ENCODE data around the gene CASP14. TPM values are rescaled to one million over a fixed set of nuclear protein-coding genes. Genes with fewer than 3 reads are reported as not detected.

Gene CASP14
- total and polyA plus RNA-seq, 2 of the 13 experiments (the other 11 are each of a cell fraction or from before 2014, with no cell fraction given) = not detected

DNA sequence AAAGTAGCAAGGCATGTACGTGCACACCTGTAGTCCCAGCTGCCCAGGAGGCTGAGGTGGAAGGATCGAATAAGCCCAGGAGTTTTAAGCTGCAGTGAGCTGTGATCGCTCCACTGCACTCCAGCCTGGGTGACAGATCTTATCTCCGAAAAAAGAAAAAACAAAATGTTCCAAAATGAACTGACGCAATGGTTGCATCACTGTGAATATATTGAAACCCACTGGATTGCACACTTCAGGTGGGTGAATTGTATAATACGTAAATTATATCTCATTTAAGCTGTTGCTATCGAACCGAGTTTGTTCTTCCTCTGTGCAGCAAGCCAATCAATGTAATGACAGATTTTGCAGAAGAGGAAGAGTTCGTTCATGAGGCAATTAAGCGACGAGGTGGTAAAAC lies 1.6 kb upstream of the CASP14 start:
- in situ Hi-C loops (cut with HindIII; ENCODE audit: extremely low pct_ligation_motif_present, low pct_unique_long_range_greater_than_20kb) = no loop called here
- H3K27me3 ChIP-seq (ENCODE audit: control insufficient read depth in 1 of 2, insufficient read depth in 2 of 2, low read length in 2 of 2) = 0 out of 5 replicates have a peak, but pooled peaks cover 0 to 3% of the 10 kb centered on the region in 2 experiments
- no peak for TF ChIP-seq NCOA2 (CRISPR knock-in tag; IDR thresholded peaks at IDR 0.05)
- no peak for TF ChIP-seq FOXK2 (IDR thresholded peaks at IDR 0.05)
- TF ChIP-seq, protein P1, sequence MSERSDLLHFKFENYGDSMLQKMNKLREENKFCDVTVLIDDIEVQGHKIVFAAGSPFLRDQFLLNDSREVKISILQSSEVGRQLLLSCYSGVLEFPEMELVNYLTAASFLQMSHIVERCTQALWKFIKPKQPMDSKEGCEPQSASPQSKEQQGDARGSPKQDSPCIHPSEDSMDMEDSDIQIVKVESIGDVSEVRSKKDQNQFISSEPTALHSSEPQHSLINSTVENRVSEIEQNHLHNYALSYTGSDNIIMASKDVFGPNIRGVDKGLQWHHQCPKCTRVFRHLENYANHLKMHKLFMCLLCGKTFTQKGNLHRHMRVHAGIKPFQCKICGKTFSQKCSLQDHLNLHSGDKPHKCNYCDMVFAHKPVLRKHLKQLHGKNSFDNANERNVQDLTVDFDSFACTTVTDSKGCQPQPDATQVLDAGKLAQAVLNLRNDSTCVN (CRISPR knock-in tag; IDR thresholded peaks at IDR 0.05; ENCODE audit: borderline replicate concordance) = no peak
- no peak for TF ChIP-seq SOX5 (CRISPR knock-in tag; IDR thresholded peaks at IDR 0.05; ENCODE audit: borderline replicate concordance)
- no peak for TF ChIP-seq ZNF460 (CRISPR knock-in tag; IDR thresholded peaks at IDR 0.05; ENCODE audit: borderline replicate concordance)
- no peak for TF ChIP-seq GATAD1 (CRISPR knock-in tag; IDR thresholded peaks at IDR 0.05)
- TF ChIP-seq ZNF605 (CRISPR knock-in tag; IDR thresholded peaks at IDR 0.05) = no peak
- TF ChIP-seq ZNF703 (CRISPR knock-in tag; IDR thresholded peaks at IDR 0.05; ENCODE audit: borderline replicate concordance) = no peak
- TF ChIP-seq ZNF292 (CRISPR knock-in tag; IDR thresholded peaks at IDR 0.05; ENCODE audit: borderline replicate concordance, low read depth) = no peak
- TF ChIP-seq, protein P2, sequence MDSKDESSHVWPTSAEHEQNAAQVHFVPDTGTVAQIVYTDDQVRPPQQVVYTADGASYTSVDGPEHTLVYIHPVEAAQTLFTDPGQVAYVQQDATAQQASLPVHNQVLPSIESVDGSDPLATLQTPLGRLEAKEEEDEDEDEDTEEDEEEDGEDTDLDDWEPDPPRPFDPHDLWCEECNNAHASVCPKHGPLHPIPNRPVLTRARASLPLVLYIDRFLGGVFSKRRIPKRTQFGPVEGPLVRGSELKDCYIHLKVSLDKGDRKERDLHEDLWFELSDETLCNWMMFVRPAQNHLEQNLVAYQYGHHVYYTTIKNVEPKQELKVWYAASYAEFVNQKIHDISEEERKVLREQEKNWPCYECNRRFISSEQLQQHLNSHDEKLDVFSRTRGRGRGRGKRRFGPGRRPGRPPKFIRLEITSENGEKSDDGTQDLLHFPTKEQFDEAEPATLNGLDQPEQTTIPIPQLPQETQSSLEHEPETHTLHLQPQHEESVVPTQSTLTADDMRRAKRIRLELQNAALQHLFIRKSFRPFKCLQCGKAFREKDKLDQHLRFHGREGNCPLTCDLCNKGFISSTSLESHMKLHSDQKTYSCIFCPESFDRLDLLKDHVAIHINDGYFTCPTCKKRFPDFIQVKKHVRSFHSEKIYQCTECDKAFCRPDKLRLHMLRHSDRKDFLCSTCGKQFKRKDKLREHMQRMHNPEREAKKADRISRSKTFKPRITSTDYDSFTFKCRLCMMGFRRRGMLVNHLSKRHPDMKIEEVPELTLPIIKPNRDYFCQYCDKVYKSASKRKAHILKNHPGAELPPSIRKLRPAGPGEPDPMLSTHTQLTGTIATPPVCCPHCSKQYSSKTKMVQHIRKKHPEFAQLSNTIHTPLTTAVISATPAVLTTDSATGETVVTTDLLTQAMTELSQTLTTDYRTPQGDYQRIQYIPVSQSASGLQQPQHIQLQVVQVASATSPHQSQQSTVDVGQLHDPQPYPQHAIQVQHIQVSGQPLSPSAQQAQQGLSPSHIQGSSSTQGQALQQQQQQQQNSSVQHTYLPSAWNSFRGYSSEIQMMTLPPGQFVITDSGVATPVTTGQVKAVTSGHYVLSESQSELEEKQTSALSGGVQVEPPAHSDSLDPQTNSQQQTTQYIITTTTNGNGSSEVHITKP (CRISPR knock-in tag; IDR thresholded peaks at IDR 0.05; ENCODE audit: low read depth) = no peak
- TF ChIP-seq ATRX (CRISPR knock-in tag; IDR thresholded peaks at IDR 0.05; ENCODE audit: borderline replicate concordance) = no peak
- TF ChIP-seq KLF6 (CRISPR knock-in tag; IDR thresholded peaks at IDR 0.05) = no peak
- TF ChIP-seq, protein P3, sequence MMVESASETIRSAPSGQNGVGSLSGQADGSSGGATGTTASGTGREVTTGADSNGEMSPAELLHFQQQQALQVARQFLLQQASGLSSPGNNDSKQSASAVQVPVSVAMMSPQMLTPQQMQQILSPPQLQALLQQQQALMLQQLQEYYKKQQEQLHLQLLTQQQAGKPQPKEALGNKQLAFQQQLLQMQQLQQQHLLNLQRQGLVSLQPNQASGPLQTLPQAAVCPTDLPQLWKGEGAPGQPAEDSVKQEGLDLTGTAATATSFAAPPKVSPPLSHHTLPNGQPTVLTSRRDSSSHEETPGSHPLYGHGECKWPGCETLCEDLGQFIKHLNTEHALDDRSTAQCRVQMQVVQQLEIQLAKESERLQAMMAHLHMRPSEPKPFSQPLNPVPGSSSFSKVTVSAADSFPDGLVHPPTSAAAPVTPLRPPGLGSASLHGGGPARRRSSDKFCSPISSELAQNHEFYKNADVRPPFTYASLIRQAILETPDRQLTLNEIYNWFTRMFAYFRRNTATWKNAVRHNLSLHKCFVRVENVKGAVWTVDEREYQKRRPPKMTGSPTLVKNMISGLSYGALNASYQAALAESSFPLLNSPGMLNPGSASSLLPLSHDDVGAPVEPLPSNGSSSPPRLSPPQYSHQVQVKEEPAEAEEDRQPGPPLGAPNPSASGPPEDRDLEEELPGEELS (CRISPR knock-in tag; IDR thresholded peaks at IDR 0.05) = no peak
- no peak for TF ChIP-seq ESRRA (CRISPR knock-in tag; IDR thresholded peaks at IDR 0.05; ENCODE audit: low read depth)
- no peak for TF ChIP-seq MTF1 (CRISPR knock-in tag; IDR thresholded peaks at IDR 0.05)
- 31% methylated on average over 11 of the region's 11 CpGs for WGBS (ENCODE audit: low lambda C conversion rate)
- FAIRE-seq (no peak), DNase-seq (ENCODE audit: low spot score) (no peak), ATAC-seq (no peak)
- no peak overlapping the region for H3K4me2 ChIP-seq (ENCODE audit: low read depth, low read length)
- H3K4me1 ChIP-seq (ENCODE audit: insufficient read depth, low read length) = no peaks in the 10 kb centered on the region
- H2AFZ ChIP-seq (ENCODE audit: low read length) = no peak overlapping the region
- intact Hi-C loops (cut with micrococcal nuclease; ENCODE audit: unreplicated experiment) = no loop called here
- H3K36me3 ChIP-seq (replicated peaks in 1 of 2; ENCODE audit: control insufficient read depth in 1 of 2, insufficient read depth in 2 of 2, low read length in 2 of 2) = no peaks in the 10 kb centered on the region
- no peaks in the 10 kb centered on the region for H3K79me2 ChIP-seq (ENCODE audit: insufficient read depth, low read length)
- no peak overlapping the region for H3K9ac ChIP-seq (ENCODE audit: insufficient read depth, low read depth, low read length)
- H3K9me3 ChIP-seq (ENCODE audit: low read length) = no peaks in the 10 kb centered on the region
- CTCF ChIA-PET (ENCODE audit: low intra/inter-chr PET ratio, low total read pairs) = no interaction called here
- BruUV-seq (replicated peaks) = no TSS peak
- POLR2A ChIA-PET = no interaction called here
- H3K27ac ChIP-seq (ENCODE audit: extremely low read length, insufficient read depth, low read length) = no peak overlapping the region
- no peaks in the 10 kb centered on the region for H4K20me1 ChIP-seq (ENCODE audit: insufficient read depth, low read length)
- H3K4me3 ChIP-seq (replicated peaks in 1 of 3; ENCODE audit: insufficient read depth in 1 of 3, low read depth in 2 of 3, low read length in 3 of 3) = no peak overlapping the region
